MM.1S (cell line): Measurements from ENCODE around the gene ALDH2.

ENCODE experiments used
- EZH2 ChIP-seq: fragments of 300-600 bp; sonication (generic); optimal IDR thresholded peaks from 2 replicates; pipeline ENCODE3; 2017; ENCODE audit warnings: low read depth, mild to moderate bottlenecking, antibody characterized with exemption, low read length, mixed read lengths
- TF ChIP-seq, protein P1 (sequence below): fragments of 300-600 bp; sonication (generic); IDR thresholded peaks from 2 replicates; pipeline ENCODE4 v1.5.1; 2016; ENCODE audit warnings: antibody characterized with exemption, low read length, mixed read lengths

DNA sequence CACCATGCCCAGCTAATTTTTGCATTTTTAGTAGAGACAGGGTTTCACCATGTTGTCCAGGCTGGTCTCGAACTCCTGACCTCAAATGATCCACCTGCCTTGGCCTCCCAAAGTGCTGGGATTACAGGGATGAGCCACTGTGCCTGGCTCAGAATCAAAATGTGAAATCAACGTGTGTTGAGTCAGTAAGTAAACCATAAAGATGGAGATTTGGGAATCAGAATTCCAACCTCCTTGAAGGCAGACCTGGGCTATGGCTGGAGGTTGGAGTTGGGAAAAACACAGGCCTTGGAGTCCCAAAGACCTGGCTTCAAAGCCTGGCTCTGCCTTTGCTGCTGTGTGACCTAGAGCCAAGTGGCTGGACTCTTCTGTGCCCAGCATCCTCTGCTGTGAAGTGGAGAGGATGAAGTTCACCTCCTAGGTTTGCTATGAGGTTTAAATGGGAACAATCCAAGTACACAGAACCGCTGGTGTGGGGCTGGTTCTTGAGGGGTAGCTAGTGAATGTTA lies 10.2 kb downstream of the ALDH2 start:
- TF ChIP-seq, protein P1, sequence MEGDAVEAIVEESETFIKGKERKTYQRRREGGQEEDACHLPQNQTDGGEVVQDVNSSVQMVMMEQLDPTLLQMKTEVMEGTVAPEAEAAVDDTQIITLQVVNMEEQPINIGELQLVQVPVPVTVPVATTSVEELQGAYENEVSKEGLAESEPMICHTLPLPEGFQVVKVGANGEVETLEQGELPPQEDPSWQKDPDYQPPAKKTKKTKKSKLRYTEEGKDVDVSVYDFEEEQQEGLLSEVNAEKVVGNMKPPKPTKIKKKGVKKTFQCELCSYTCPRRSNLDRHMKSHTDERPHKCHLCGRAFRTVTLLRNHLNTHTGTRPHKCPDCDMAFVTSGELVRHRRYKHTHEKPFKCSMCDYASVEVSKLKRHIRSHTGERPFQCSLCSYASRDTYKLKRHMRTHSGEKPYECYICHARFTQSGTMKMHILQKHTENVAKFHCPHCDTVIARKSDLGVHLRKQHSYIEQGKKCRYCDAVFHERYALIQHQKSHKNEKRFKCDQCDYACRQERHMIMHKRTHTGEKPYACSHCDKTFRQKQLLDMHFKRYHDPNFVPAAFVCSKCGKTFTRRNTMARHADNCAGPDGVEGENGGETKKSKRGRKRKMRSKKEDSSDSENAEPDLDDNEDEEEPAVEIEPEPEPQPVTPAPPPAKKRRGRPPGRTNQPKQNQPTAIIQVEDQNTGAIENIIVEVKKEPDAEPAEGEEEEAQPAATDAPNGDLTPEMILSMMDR, result no peak
- TF ChIP-seq EZH2, result no peak
